Liver (tissue), 9 donors: ENCODE data around the gene GNPTG. TPM values are rescaled to one million over a fixed set of nuclear protein-coding genes. Genes with fewer than 3 reads are reported as not detected.

Source experiments
- DNase-seq: peaks from one replicate; pipeline ENCODE4 v3.0.0-alpha.2; 2017; ENCODE audit warnings: low spot score
- H3K27ac ChIP-seq, 2 donors: one replicate each; pipeline ENCODE4 v1.7.0; 2013; ENCODE audit warnings: inconsistent platforms in 2 of 2, low read length in 2 of 2, control low read depth in 1 of 2, low read depth in 1 of 2, mild to moderate bottlenecking in 1 of 2
- H3K27me3 ChIP-seq, 4 donors: one replicate each; pipeline versions ENCODE4 v1.6.1 to v1.7.0; 2013; ENCODE audit warnings: low read length in 3 of 4, inconsistent platforms in 1 of 4, mild to moderate bottlenecking in 1 of 4, moderate library complexity in 1 of 4; ENCODE audit not compliant: control insufficient read depth in 4 of 4, insufficient read depth in 4 of 4
- H3K36me3 ChIP-seq, 4 donors: one replicate each; pipeline versions ENCODE4 v1.6.1 to v1.7.0; 2013; ENCODE audit warnings: low read length in 3 of 4, mild to moderate bottlenecking in 3 of 4, low read depth in 1 of 4, moderate library complexity in 1 of 4; ENCODE audit not compliant: control insufficient read depth in 4 of 4, insufficient read depth in 3 of 4
- H3K4me1 ChIP-seq, 4 donors: one replicate each; pipeline versions ENCODE4 v1.6.1 to v1.7.0; 2013; ENCODE audit warnings: low read length in 3 of 4, mild to moderate bottlenecking in 3 of 4, moderate library complexity in 1 of 4; ENCODE audit not compliant: control insufficient read depth in 4 of 4, insufficient read depth in 4 of 4
- H3K4me3 ChIP-seq, 3 donors: one replicate each; pipeline versions ENCODE4 v1.6.1 to v1.7.0; 2013; ENCODE audit warnings: low read length in 3 of 3, control low read depth in 1 of 3, low read depth in 1 of 3, mild to moderate bottlenecking in 1 of 3
- H3K9ac ChIP-seq, 2 donors: one replicate each; pipeline ENCODE4 v1.7.0; 2013; ENCODE audit warnings: low read length in 2 of 2, mild to moderate bottlenecking in 2 of 2, moderate library complexity in 2 of 2, control low read depth in 1 of 2, low read depth in 1 of 2
- H3K9me3 ChIP-seq, 4 donors: one replicate each; pipeline versions ENCODE4 v1.6.1 to v1.7.0; 2013; ENCODE audit warnings: low read length in 3 of 4; ENCODE audit not compliant: control insufficient read depth in 4 of 4
- FOXA1 ChIP-seq: IDR thresholded peaks from 2 replicates; pipeline ENCODE4 v1.6.1; 2016; ENCODE audit warnings: antibody characterized with exemption
- FOXA2 ChIP-seq: IDR thresholded peaks from 2 replicates; pipeline ENCODE4 v1.6.1; 2016; ENCODE audit warnings: antibody characterized with exemption
- GABPA ChIP-seq, 2 donors: IDR thresholded peaks in 1 of 2; conservative IDR thresholded peaks in 1 of 2; 2 replicates each; pipeline ENCODE4 v1.6.1; 2016; ENCODE audit warnings: antibody characterized with exemption in 2 of 2, mild to moderate bottlenecking in 1 of 2, moderate library complexity in 1 of 2
- HNF4G ChIP-seq: IDR thresholded peaks from 2 replicates; pipeline ENCODE4 v1.6.1; 2016; ENCODE audit warnings: antibody characterized with exemption
- JUND ChIP-seq, 2 donors: IDR thresholded peaks; 2 replicates each; pipeline ENCODE4 v1.6.1; 2016; ENCODE audit warnings: antibody characterized with exemption in 2 of 2
- NR2F2 ChIP-seq: IDR thresholded peaks from 2 replicates; pipeline ENCODE4 v1.6.1; 2016; ENCODE audit warnings: antibody characterized with exemption
- RAD21 ChIP-seq, 2 donors: IDR thresholded peaks; 2 replicates each; pipeline ENCODE4 v1.6.1; 2016; ENCODE audit warnings: antibody characterized with exemption in 2 of 2, mild to moderate bottlenecking in 2 of 2
- RXRA ChIP-seq, 2 donors: IDR thresholded peaks; 2 replicates each; pipeline ENCODE4 v1.6.1; 2017 to 2018; ENCODE audit warnings: antibody characterized with exemption in 2 of 2, mild to moderate bottlenecking in 1 of 2
- SP1 ChIP-seq: IDR thresholded peaks from 2 replicates; pipeline ENCODE4 v1.6.1; 2018; ENCODE audit warnings: antibody characterized with exemption, mild to moderate bottlenecking
- TAF1 ChIP-seq: conservative IDR thresholded peaks from 2 replicates; pipeline ENCODE4 v1.6.1; 2016; ENCODE audit warnings: antibody characterized with exemption, mild to moderate bottlenecking
- YY1 ChIP-seq: IDR thresholded peaks from 2 replicates; pipeline ENCODE4 v1.6.1; 2016; ENCODE audit warnings: antibody characterized with exemption, mild to moderate bottlenecking
- WGBS: extraction: QIAGEN DNeasy Blood & Tissue Kit; methylation state at CpG from one replicate; pipeline ENCODE4 v1.1.7; 2013; 5-methylcytosine and 5-hydroxymethylcytosine counted together
- polyA plus RNA-seq, 2 donors: library from polyadenylated mRNA; stranded (reverse) in 1 of 2; unstranded in 1 of 2; fragments of 200-250 nt in 1 of 2; fragments of >200 nt in 1 of 2; fragmentation: Nextera tagmentation in 1 of 2; extraction: Ambion mirVana in 1 of 2; gene quantifications; one replicate each; pipeline versions ENCODE4 v1.2.1 to v1.2.3, GENCODE V29; 2013 to 2015
- total RNA-seq, 2 donors: library from RNA; depleted of rRNA; stranded (reverse); fragments of >200 nt; gene quantifications; one replicate each; pipeline ENCODE4 v1.2.3, GENCODE V29; 2014
- TF ChIP-seq, protein P1 (sequence below): fragments of 150-350 bp; IDR thresholded peaks from 2 replicates; pipeline ENCODE4 v1.5.1; 2017; ENCODE audit warnings: improper control_type of control experiment, low read depth, low read length; ENCODE audit not compliant: missing input control
- TF ChIP-seq, protein P2 (sequence below): IDR thresholded peaks from 2 replicates; pipeline ENCODE4 v1.6.1; 2016; ENCODE audit warnings: antibody characterized with exemption
- TF ChIP-seq, protein P3 (sequence below): IDR thresholded peaks from 2 replicates; pipeline ENCODE4 v1.6.1; 2016; ENCODE audit warnings: antibody characterized with exemption
- TF ChIP-seq, protein P4 (sequence below): IDR thresholded peaks from 2 replicates; pipeline ENCODE4 v1.6.1; 2016; ENCODE audit warnings: antibody characterized with exemption, mild to moderate bottlenecking
- TF ChIP-seq, protein P5 (sequence below): IDR thresholded peaks from 2 replicates; pipeline ENCODE4 v1.6.1; 2016; ENCODE audit warnings: antibody characterized with exemption
- donor health status: healthy.
- donor health status: healthy.
- donor health status: healthy.
- donor health status: healthy.
- donor health status: healthy.

The GNPTG gene
- total and polyA plus RNA-seq, 4 donors = 24.4 to 79.6 (median 41.0) TPM

DNA sequence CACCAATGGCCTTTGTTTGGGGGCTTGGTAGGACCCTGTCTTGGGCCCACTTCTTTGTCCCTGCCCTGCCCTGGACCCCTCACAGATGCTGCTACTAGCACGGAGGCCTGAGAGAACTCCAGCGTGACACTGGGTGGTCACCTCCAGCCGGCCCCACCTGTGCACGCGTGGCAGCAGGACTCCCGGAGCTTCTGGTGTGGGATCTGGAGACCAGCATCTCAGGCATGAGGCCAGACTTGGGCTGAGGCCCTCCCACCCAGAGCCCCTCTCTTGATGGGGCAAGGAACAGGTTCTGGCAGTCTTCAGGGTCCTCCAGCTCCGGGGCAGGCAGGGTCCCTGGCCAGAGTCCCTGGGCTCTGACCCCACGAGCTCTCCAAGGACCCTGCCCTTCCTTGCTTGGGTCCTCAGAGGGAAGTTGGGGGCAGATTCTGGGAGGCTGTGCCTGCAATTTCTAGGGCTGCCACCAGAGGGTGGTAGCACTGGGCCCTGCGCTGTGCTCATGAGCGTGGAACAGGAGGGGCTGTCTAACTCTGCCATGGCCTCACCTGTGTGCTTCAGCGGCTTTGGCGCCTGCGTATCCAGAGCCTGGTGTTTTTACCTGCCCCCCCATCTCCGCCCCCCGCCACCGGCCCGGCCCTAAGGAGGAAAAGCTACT is 21.3 kb upstream of the GNPTG start:
- TF ChIP-seq RAD21 (IDR thresholded peaks at IDR 0.05) (no peak), FOXA1 (no peak), HNF4G (no peak)
- TF ChIP-seq, protein P1, sequence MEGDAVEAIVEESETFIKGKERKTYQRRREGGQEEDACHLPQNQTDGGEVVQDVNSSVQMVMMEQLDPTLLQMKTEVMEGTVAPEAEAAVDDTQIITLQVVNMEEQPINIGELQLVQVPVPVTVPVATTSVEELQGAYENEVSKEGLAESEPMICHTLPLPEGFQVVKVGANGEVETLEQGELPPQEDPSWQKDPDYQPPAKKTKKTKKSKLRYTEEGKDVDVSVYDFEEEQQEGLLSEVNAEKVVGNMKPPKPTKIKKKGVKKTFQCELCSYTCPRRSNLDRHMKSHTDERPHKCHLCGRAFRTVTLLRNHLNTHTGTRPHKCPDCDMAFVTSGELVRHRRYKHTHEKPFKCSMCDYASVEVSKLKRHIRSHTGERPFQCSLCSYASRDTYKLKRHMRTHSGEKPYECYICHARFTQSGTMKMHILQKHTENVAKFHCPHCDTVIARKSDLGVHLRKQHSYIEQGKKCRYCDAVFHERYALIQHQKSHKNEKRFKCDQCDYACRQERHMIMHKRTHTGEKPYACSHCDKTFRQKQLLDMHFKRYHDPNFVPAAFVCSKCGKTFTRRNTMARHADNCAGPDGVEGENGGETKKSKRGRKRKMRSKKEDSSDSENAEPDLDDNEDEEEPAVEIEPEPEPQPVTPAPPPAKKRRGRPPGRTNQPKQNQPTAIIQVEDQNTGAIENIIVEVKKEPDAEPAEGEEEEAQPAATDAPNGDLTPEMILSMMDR = peak; percentile 18

DNA sequence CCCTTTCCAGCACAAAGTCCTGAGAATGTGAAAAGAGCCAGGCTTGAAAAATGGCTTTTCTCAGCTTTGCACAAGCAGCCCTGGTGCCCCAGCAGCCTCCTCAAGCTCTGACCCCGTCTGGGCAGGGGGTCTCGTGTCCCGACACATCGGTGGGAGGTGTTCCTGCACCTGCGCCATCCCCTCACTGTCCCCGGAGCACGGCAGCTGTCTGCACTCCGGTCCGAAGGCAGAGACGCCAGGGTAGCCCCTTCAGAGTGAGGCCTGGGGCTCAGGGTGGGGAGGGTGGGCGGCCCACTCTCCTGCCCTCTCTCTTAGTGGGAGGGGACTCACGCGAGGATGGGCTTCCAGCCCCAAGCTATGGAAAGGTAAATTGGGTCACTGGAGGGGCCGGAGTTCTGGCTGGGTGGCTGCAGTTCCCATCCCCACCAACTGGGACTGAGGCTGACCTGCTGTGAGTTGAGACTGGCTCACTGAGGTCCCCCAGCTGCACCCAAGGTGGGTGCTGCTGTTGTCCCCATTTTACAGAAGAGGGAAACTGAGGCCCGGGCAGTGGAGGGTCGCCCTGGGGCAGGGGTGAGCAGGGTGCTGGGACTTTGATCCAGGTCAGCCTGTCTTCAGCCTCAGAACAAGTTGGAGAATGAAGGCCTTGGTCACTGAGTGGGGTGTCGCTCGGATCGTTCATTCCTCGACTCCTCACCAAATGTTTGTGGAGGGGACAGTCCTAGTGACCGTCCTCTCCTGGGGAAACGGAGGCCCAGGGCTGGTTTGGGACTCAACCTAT is 20.6 kb upstream of the GNPTG start:
- no peak for DNase-seq

More for the DNA sequence above, 21.3 kb upstream of the GNPTG start:
- Histone ChIP-seq H3K4me1 (peaks cover 6 to 15% (median 11%) of the 10 kb centered on the region in 4 donors), H3K27me3 (peaks cover 0 to 2% (median 0%) of the 10 kb centered on the region in 4 donors), H3K4me3 (no peak overlapping the region), H3K9ac (no peak overlapping the region), H3K36me3 (peaks cover 0 to 3% (median under 1%) of the 10 kb centered on the region in 4 donors), H3K9me3 (peaks cover 0 to 3% (median 0%) of the 10 kb centered on the region in 4 donors), H3K27ac (no peak overlapping the region)
- 74% methylated on average over 17 of the region's 17 CpGs for WGBS
- no peak for DNase-seq

More for the DNA sequence above, 20.6 kb upstream of the GNPTG start:
- Histone ChIP-seq H3K9me3 (peaks cover 0 to 3% (median 0%) of the 10 kb centered on the region in 4 donors), H3K4me1 (peaks cover 6 to 15% (median 11%) of the 10 kb centered on the region in 4 donors), H3K9ac (peak overlapping the region in 1 of 2 donors; percentile 8), H3K36me3 (no peaks in the 10 kb centered on the region), H3K4me3 (peak overlapping the region in 1 of 3 donors; percentile 10), H3K27ac (peak overlapping the region; percentile 5 to 7), H3K27me3 (peaks cover 0 to 2% (median 0%) of the 10 kb centered on the region in 4 donors)
- WGBS = 49% methylated on average over 22 of the region's 22 CpGs
- TF ChIP-seq FOXA1 = no peak
- TF ChIP-seq NR2F2 = no peak
- TF ChIP-seq SP1 = no peak
- TF ChIP-seq, protein P2, sequence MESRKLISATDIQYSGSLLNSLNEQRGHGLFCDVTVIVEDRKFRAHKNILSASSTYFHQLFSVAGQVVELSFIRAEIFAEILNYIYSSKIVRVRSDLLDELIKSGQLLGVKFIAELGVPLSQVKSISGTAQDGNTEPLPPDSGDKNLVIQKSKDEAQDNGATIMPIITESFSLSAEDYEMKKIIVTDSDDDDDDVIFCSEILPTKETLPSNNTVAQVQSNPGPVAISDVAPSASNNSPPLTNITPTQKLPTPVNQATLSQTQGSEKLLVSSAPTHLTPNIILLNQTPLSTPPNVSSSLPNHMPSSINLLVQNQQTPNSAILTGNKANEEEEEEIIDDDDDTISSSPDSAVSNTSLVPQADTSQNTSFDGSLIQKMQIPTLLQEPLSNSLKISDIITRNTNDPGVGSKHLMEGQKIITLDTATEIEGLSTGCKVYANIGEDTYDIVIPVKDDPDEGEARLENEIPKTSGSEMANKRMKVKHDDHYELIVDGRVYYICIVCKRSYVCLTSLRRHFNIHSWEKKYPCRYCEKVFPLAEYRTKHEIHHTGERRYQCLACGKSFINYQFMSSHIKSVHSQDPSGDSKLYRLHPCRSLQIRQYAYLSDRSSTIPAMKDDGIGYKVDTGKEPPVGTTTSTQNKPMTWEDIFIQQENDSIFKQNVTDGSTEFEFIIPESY = no peak
- no peak for TF ChIP-seq GABPA (IDR thresholded peaks at IDR 0.05 in 1 of 2, conservative IDR thresholded peaks at IDR 0.05 in 1 of 2)
- no peak for TF ChIP-seq YY1
- TF ChIP-seq JUND (IDR thresholded peaks at IDR 0.05) = no peak
- TF ChIP-seq, protein P3, sequence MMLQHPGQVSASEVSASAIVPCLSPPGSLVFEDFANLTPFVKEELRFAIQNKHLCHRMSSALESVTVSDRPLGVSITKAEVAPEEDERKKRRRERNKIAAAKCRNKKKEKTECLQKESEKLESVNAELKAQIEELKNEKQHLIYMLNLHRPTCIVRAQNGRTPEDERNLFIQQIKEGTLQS = no peak
- TF ChIP-seq, protein P4, sequence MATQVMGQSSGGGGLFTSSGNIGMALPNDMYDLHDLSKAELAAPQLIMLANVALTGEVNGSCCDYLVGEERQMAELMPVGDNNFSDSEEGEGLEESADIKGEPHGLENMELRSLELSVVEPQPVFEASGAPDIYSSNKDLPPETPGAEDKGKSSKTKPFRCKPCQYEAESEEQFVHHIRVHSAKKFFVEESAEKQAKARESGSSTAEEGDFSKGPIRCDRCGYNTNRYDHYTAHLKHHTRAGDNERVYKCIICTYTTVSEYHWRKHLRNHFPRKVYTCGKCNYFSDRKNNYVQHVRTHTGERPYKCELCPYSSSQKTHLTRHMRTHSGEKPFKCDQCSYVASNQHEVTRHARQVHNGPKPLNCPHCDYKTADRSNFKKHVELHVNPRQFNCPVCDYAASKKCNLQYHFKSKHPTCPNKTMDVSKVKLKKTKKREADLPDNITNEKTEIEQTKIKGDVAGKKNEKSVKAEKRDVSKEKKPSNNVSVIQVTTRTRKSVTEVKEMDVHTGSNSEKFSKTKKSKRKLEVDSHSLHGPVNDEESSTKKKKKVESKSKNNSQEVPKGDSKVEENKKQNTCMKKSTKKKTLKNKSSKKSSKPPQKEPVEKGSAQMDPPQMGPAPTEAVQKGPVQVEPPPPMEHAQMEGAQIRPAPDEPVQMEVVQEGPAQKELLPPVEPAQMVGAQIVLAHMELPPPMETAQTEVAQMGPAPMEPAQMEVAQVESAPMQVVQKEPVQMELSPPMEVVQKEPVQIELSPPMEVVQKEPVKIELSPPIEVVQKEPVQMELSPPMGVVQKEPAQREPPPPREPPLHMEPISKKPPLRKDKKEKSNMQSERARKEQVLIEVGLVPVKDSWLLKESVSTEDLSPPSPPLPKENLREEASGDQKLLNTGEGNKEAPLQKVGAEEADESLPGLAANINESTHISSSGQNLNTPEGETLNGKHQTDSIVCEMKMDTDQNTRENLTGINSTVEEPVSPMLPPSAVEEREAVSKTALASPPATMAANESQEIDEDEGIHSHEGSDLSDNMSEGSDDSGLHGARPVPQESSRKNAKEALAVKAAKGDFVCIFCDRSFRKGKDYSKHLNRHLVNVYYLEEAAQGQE = no peak
- TF ChIP-seq HNF4G = no peak
- TF ChIP-seq, protein P1 = no peak
- TF ChIP-seq RXRA (IDR thresholded peaks at IDR 0.05) = no peak
- TF ChIP-seq, protein P5, sequence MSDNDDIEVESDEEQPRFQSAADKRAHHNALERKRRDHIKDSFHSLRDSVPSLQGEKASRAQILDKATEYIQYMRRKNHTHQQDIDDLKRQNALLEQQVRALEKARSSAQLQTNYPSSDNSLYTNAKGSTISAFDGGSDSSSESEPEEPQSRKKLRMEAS = no peak
- TF ChIP-seq TAF1 = no peak
- TF ChIP-seq RAD21 (IDR thresholded peaks at IDR 0.05) = no peak
- TF ChIP-seq FOXA2 = no peak
